Measurements from ENCODE around the gene BTBD10.

- TF ChIP-seq CTCF (IDR thresholded peaks at IDR 0.05) (no peak), POLR2A (IDR thresholded peaks at IDR 0.05) (no peak)
Observed at GRCh38 chr11:13503393-13503792, 40.4 kb upstream of the BTBD10 start.

Data from Peyer's patch (tissue), 4 donors.